T47D (cell line): Measurements from ENCODE around the gene SFTPA2.
"Not testable (repeated sequence)": the region's sequence is repeated elsewhere in the genome, so short reads cannot be mapped to it uniquely, and the experiment has no call there.

ENCODE experiments used
- DNase-seq, 2 experiments: peaks; one replicate each; pipeline versions ENCODE4 v3.0.0 to v3.0.0-alpha.2; 2011 to 2012; ENCODE audit warnings: low read depth in 1 of 2, low spot score in 1 of 2
- JUND ChIP-seq: IDR thresholded peaks from 2 replicates; pipeline ENCODE4 v1.6.1; 2012; ENCODE audit warnings: low read depth
- in situ Hi-C: cut with HindIII; loops from 2 replicates; pipeline ENCODE4 v1.10.0; 2016; ENCODE audit warnings: low sequenced_read_pairs, low pct_unique_long_range_greater_than_20kb

The SFTPA2 gene

DNA sequence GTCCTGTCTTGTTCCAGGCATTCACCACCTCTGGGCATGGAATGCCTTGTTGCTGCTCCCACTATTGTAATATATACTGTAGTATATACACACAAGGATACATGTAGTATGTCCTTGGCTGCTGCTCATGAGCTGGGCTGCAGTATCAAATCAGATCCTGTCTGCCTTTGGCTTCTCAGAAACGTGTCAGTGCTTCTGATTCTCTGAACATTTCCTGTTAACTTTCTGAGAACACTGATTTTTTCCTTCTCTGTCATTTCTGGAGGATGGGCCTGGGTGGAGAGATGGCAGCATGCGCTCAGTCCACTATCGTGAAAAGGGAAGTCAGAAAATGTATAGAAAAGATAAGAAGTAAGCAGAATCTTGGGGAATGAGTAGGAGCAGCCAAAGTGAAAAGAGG lies 12.2 kb downstream of the SFTPA2 start:
- in situ Hi-C loops, result no loop called here
- no peak for DNase-seq
- TF ChIP-seq JUND, result no peak

DNA sequence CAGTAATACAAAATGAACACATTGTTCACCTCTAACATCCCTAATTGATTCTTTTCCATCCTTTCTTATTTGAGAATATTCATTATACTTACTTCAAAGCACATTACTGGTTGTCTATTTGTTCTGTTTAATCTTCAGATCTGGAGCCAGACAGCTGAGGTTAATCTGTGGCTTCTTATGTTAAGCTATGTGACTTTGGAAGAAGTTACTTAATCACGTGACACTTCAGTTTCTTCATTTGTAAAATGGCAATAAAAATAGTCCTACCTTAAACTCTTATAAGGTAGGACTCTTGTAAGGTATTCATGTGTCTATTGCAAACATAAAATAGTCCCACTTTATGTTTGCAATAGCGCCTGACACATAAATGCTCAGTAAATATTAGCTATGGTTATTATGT lies 13.1 kb downstream of the SFTPA2 start:
- DNase-seq, result peak in 1 of 2 experiments; percentile 7
- in situ Hi-C loops, result not testable (repeated sequence)

DNA sequence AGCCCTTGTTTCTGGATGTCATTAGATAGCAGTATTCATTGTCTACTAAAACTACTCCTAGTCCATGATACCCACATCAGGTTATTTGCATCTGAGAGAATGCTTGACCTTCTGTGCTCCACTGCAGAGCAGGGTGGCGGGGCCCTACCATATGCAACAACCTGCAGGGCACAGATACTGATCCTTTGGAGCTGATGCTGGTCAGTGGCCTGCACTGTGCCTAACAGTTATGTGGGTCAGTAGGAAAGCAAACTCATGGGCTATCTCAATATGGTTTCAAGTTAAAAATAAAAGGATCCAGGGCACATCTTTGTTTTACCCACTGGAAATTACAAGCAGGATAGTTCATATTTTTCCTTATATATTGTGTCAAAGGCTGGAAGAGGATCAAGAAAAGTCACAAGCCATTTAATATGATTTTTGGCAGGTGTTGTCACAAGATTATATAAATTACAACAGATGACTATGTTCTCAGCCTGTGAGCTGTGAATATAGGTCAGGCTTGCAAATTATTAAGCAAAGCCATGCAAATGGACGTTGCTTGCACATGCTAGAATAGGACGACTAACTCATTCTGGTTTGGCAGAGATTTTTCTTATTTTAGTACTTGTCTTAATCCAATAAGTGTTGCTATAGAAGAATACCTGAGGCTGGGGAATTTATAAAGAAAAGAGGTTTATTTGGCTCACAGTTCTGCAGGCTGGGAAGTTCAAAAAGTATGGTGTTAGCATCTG lies 15.1 kb downstream of the SFTPA2 start:
- DNase-seq, in situ Hi-C loops: not testable (repeated sequence)

- in situ Hi-C loops, result not testable (repeated sequence)
Observed at GRCh38 chr10:79544408-79544807, 15.8 kb downstream of the SFTPA2 start.

GRCh38 chr10:79542626-79543025 lies 17.6 kb downstream of the SFTPA2 start:
- in situ Hi-C loops, result no loop called here
- TF ChIP-seq JUND, result no peak
- DNase-seq, result no peak

More at GRCh38 chr10:79544408-79544807, 15.8 kb downstream of the SFTPA2 start:
- DNase-seq, result not testable (repeated sequence)

DNA sequence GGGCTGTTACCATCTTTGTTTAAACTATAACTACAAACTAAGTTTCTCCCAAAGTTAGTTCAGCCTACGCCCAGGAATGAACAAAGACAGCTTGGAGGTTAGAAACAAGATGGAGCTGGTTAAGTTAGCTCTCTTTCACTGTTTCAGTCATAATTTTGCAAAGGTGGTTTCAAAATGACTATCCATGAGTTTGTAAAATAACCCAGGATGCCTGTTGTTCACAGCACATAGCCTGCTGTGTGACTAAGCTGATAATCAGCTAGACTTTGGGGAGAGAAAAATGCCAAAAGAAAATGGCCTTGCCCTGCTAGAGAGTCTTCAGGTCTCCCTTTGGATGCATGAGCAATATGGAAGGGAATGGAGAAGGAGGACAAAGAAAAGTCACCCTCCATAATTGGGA lies 19.3 kb downstream of the SFTPA2 start:
- in situ Hi-C loops, DNase-seq: not testable (repeated sequence)

- in situ Hi-C loops, DNase-seq: not testable (repeated sequence)
Observed at GRCh38 chr10:79538311-79538710, 21.9 kb downstream of the SFTPA2 start.

- in situ Hi-C loops, result not testable (repeated sequence)
Observed at GRCh38 chr10:79533903-79534175, 26.4 kb downstream of the SFTPA2 start.

DNA sequence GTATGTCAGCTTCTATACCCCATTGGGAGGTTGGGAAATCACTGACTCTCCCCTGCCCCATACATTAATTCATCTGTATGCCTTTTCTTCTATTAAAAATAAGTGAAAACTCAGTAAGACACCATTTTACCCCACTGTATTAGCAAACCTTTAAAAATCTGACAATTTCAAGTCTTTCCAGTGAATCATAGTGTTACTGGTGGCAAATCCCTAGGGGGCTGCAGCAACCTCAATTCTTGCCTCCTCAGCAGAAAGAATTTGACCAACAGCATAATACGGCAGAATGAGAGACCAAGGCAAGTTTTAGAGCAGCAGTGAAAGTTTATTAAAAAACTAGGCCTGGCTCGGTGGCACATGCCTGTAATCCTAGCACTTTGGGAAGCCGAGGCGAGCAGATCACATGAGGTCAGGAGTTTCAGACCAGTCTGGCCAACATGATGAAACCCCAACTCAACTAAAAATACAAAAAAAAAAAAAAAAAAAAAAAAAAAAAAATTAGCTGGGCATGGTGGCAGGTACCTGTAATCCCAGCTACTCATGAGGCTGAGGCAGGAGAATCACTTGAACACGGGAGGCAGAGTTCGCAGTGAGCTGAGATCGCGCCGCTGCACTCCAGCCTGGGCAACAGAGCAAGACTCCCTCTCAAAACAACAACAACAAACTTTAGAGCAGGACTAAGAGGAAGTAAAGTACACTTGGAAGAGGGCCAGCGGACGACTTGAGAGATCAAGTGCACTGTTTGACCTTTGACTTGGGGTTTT lies 26.9 kb downstream of the SFTPA2 start:
- DNase-seq, in situ Hi-C loops: not testable (repeated sequence)

More at GRCh38 chr10:79533903-79534175, 26.4 kb downstream of the SFTPA2 start:
- not testable (repeated sequence) for DNase-seq

- DNase-seq, in situ Hi-C loops: not testable (repeated sequence)
Observed at GRCh38 chr10:79528261-79528660, 31.9 kb downstream of the SFTPA2 start.

- in situ Hi-C loops, DNase-seq: not testable (repeated sequence)
Observed at GRCh38 chr10:79525049-79525710, 35.0 kb downstream of the SFTPA2 start.

GRCh38 chr10:79523157-79523853 lies 36.9 kb downstream of the SFTPA2 start:
- DNase-seq, in situ Hi-C loops: not testable (repeated sequence)

- DNase-seq, in situ Hi-C loops: not testable (repeated sequence)
Observed at GRCh38 chr10:79522464-79522863, 37.7 kb downstream of the SFTPA2 start.

DNA sequence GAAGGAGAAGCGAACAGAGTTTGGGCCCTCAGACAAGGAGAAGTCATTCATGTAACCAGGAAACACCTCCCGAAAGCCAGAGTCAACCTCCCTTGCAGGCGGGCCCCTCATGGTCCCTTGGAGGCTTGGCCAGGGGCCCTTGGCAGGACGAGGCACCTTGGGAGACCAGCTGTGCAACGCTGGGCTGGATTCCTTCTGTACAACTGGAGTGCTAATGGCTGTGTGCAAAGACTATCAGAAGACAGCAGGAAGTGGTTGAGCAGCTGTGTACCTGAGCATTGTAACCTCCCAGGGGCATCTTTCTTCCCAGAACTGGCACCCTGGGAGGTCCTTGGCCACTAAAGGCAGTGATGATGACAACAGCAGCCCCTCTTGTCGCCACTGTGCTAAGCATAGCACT lies 38.5 kb downstream of the SFTPA2 start:
- in situ Hi-C loops, DNase-seq: not testable (repeated sequence)

- DNase-seq, in situ Hi-C loops: not testable (repeated sequence)
Observed at GRCh38 chr10:79517567-79517966, 42.6 kb downstream of the SFTPA2 start.

- in situ Hi-C loops, DNase-seq: not testable (repeated sequence)
Observed at GRCh38 chr10:79516532-79517205, 43.5 kb downstream of the SFTPA2 start.

- in situ Hi-C loops, DNase-seq: not testable (repeated sequence)
Observed at GRCh38 chr10:79511891-79512583, 48.2 kb downstream of the SFTPA2 start, which contains the start of gene EIF5AL1. Gene EIF5AL1 (plus strand): TSS chr10:79512533. CDS start chr10:79512650, 117 bp downstream.
